Measurements from ENCODE around the gene ASB6. TPM values are rescaled to one million over a fixed set of nuclear protein-coding genes. Genes with fewer than 3 reads are reported as not detected.

Gene ASB6
- polyA plus RNA-seq, 2 of the 4 experiments (the other 2 are of a cell fraction), result 9.2 to 17.3 TPM

GRCh38 chr9:129614932-129615331 is 27.0 kb downstream of the ASB6 start:
- no peaks in the 10 kb centered on the region for H3K9me3 ChIP-seq
- H3K4me3 ChIP-seq, result no peak overlapping the region
- POLR2A ChIA-PET, result interaction anchor here (1.3 kb wide), 1 partner anchor 11 kb away, joined by 4 read pairs; the partner anchor contains the start of gene NTMT1
- ATAC-seq, result no peak
- TF ChIP-seq E2F6 (IDR thresholded peaks at IDR 0.05; ENCODE audit: borderline replicate concordance, low read depth), result no peak
- no peak for TF ChIP-seq HEYL (CRISPR knock-in tag; IDR thresholded peaks at IDR 0.05)
- TF ChIP-seq ZSCAN20 (CRISPR knock-in tag; IDR thresholded peaks at IDR 0.05), result no peak
- no peak for TF ChIP-seq SREBF2 (IDR thresholded peaks at IDR 0.05)
- no peak for TF ChIP-seq NPAS2 (CRISPR knock-in tag; IDR thresholded peaks at IDR 0.05; ENCODE audit: borderline replicate concordance)
- TF ChIP-seq REST (IDR thresholded peaks at IDR 0.05), result no peak
- no peak for TF ChIP-seq ATOH8 (CRISPR knock-in tag; IDR thresholded peaks at IDR 0.05; ENCODE audit: low read depth)
- TF ChIP-seq ZNF302 (CRISPR knock-in tag; IDR thresholded peaks at IDR 0.05), result no peak
- no peak for TF ChIP-seq EHF (CRISPR knock-in tag; IDR thresholded peaks at IDR 0.05)
- no peak overlapping the region for H3K4me2 ChIP-seq
- no peak for FAIRE-seq
- CTCF ChIA-PET, result interaction anchor here (1.0 to 23.2 kb wide), 9 partner anchors 8 to 479 kb away, joined by 3 to 653 read pairs (median 4); partner anchors contain the start of genes C9orf50 and NTMT1
- WGBS (ENCODE audit: missing lambda C conversion rate), result 92% methylated on average over 10 of the region's 10 CpGs
- H3K27ac ChIP-seq, result peak overlapping the region in 1 of 2 experiments; percentile 100; a peak in 3 of 6 replicates
- DNase-seq (ENCODE audit: low read depth in 1 of 2, low spot score in 1 of 2), result no peak
- H3K4me1 ChIP-seq, result peaks cover 51% of the 10 kb centered on the region

- ChIA-PET POLR2A (interaction anchor here (1.3 kb wide), 1 partner anchor 12 kb away, joined by 4 read pairs; the partner anchor contains the start of gene NTMT1), CTCF (interaction anchor here (1.0 to 23.2 kb wide), 7 partner anchors 9 to 478 kb away, joined by 3 to 653 read pairs (median 7); partner anchors contain the start of genes C9orf50 and NTMT1)
- ATAC-seq (no peak), FAIRE-seq (no peak), DNase-seq (ENCODE audit: low read depth in 1 of 2, low spot score in 1 of 2) (no peak)
- TF ChIP-seq NFE2L2 (conservative IDR thresholded peaks at IDR 0.05; ENCODE audit: low read length), result no peak
- no peak for TF ChIP-seq JUN (IDR thresholded peaks at IDR 0.05)
- no peak for TF ChIP-seq JUNB (IDR thresholded peaks at IDR 0.05)
- no peak for TF ChIP-seq EHF (CRISPR knock-in tag; IDR thresholded peaks at IDR 0.05)
- no peak for TF ChIP-seq MAZ (IDR thresholded peaks at IDR 0.05; ENCODE audit: borderline replicate concordance, low read depth, low read length)
- no peak for TF ChIP-seq ZNF302 (CRISPR knock-in tag; IDR thresholded peaks at IDR 0.05)
- no peak for TF ChIP-seq SREBF2 (IDR thresholded peaks at IDR 0.05)
- TF ChIP-seq PBX3 (IDR thresholded peaks at IDR 0.05), result no peak
- TF ChIP-seq HES2 (IDR thresholded peaks at IDR 0.05), result no peak
- TF ChIP-seq HOXA7 (CRISPR knock-in tag; IDR thresholded peaks at IDR 0.05), result no peak
- no peak for TF ChIP-seq ZSCAN20 (CRISPR knock-in tag; IDR thresholded peaks at IDR 0.05)
- no peak for TF ChIP-seq RAD21 (conservative IDR thresholded peaks at IDR 0.05 in 1 of 2, IDR thresholded peaks at IDR 0.05 in 1 of 2)
- no peak for TF ChIP-seq ELK1 (IDR thresholded peaks at IDR 0.05; ENCODE audit: low read depth, low read length)
- peaks cover 58% of the 10 kb centered on the region for H3K4me1 ChIP-seq
- H3K27ac ChIP-seq, result peak overlapping the region; percentile 100; a peak in 5 of 6 replicates
- no peaks in the 10 kb centered on the region for H3K9me3 ChIP-seq
- no peak overlapping the region for H3K4me2 ChIP-seq
- H3K4me3 ChIP-seq, result no peak overlapping the region
- 86% methylated on average over 19 of the region's 19 CpGs for WGBS (ENCODE audit: missing lambda C conversion rate)
Observed at GRCh38 chr9:129613520-129614175, 28.3 kb downstream of the ASB6 start.
